ENCODE measurements around the gene ETS2. TPM values are rescaled to one million over a fixed set of nuclear protein-coding genes. Genes with fewer than 3 reads are reported as not detected.

Gene ETS2
- total RNA-seq, 4 donors from 2014 or later: 154 to 644 (median 289) TPM

DNA sequence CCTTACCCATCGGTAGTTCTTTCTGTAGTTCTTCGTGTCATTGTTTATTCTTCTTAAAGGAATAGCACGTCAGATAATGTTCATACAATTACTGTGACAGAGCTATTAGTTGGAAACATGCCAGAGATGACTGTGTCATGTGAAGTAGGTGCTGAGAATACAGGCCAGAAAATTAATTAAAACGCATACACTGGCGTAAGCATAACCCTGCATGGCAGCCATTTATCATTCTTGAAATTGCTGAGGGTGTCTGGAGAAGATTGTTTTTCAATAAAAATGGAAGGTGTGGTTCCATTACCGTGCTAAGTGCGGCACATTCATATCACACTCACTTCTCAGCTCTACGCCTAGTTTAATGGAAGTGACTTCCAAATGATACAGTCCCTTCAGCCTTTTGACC, 7.8 kb downstream of the ETS2 start:
- no peak for TF ChIP-seq POLR2A (IDR thresholded peaks at IDR 0.05)
- TF ChIP-seq, protein P1, sequence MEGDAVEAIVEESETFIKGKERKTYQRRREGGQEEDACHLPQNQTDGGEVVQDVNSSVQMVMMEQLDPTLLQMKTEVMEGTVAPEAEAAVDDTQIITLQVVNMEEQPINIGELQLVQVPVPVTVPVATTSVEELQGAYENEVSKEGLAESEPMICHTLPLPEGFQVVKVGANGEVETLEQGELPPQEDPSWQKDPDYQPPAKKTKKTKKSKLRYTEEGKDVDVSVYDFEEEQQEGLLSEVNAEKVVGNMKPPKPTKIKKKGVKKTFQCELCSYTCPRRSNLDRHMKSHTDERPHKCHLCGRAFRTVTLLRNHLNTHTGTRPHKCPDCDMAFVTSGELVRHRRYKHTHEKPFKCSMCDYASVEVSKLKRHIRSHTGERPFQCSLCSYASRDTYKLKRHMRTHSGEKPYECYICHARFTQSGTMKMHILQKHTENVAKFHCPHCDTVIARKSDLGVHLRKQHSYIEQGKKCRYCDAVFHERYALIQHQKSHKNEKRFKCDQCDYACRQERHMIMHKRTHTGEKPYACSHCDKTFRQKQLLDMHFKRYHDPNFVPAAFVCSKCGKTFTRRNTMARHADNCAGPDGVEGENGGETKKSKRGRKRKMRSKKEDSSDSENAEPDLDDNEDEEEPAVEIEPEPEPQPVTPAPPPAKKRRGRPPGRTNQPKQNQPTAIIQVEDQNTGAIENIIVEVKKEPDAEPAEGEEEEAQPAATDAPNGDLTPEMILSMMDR (IDR thresholded peaks at IDR 0.05): no peak
- 63 to 70% methylated on average over 8 of the region's 8 CpGs for WGBS, 2 donors
- no peak overlapping the region for H3K4me3 ChIP-seq (ENCODE audit: low read depth, poor library complexity, severe bottlenecking)
- intact Hi-C loops (cut with DNase I; ENCODE audit: low total_unique reads): no loop called here
- no peak for DNase-seq (ENCODE audit: low spot score in 2 of 2)

GRCh38 chr21:38814126-38815059, 8.7 kb downstream of the ETS2 start:
- no peak for DNase-seq (ENCODE audit: low spot score in 2 of 2)
- intact Hi-C loops (cut with DNase I; ENCODE audit: low total_unique reads): no loop called here
- no peak overlapping the region for H3K4me3 ChIP-seq (ENCODE audit: low read depth, poor library complexity, severe bottlenecking)
- no peak for TF ChIP-seq POLR2A (IDR thresholded peaks at IDR 0.05)
- TF ChIP-seq, protein P1 (IDR thresholded peaks at IDR 0.05): no peak
- 90 to 94% methylated on average over 16 of the region's 16 CpGs for WGBS, 2 donors

DNA sequence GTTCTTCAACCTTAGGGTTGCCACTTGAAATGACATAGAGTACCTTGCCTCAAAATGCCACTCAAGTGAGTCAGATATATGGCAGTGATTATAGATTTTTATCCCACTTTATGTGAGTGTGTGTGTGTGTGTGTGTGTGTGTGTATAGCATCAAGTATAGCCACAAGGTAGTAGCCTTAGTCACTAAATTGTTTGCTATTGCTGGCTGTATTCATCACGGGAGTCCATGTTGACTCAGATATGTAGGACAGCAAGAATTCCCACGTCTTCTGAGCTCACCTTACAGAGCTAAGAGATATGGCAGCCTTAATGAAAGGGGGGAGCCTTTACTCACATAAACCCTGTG, 9.3 kb downstream of the ETS2 start:
- WGBS, 2 donors: 85 to 92% methylated on average over 2 of the region's 2 CpGs
- no peak overlapping the region for H3K4me3 ChIP-seq (ENCODE audit: low read depth, poor library complexity, severe bottlenecking)
- no peak for DNase-seq (ENCODE audit: low spot score in 2 of 2)
- no peak for TF ChIP-seq POLR2A (IDR thresholded peaks at IDR 0.05)
- TF ChIP-seq, protein P1 (IDR thresholded peaks at IDR 0.05): no peak
- intact Hi-C loops (cut with DNase I; ENCODE audit: low total_unique reads): no loop called here

DNA sequence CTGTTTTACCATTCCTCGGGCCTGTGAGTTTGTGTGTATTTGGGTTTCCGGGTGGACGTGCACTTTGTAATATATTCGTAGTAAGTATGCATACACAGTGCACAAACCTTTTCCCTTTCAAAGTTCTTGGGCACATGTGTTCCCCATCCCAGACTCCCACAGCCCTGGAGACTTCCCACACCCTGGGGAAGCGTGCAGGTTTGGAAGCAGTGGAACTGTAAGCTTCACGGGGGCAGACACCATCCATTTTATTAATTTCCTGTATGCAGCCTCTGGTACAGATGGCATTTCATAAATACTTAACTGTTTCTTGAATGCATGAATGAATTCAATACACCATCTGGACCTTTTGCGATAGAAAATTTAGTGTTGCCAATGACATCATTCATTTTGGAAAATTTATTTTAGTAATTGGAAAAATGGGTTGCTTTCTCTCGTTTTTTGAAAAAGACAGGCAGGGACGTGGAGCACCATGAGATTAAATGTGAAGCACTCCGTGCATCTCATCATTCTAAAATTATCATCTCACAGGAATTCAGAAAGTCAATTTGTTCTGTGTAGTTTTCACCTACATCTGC, 10.8 kb downstream of the ETS2 start:
- intact Hi-C loops (cut with DNase I; ENCODE audit: low total_unique reads): no loop called here
- WGBS, 2 donors: 86 to 87% methylated on average over 10 of the region's 10 CpGs
- no peak overlapping the region for H3K4me3 ChIP-seq (ENCODE audit: low read depth, poor library complexity, severe bottlenecking)
- DNase-seq (ENCODE audit: low spot score in 2 of 2): no peak
- no peak for TF ChIP-seq POLR2A (IDR thresholded peaks at IDR 0.05)
- TF ChIP-seq, protein P1 (IDR thresholded peaks at IDR 0.05): no peak

GRCh38 chr21:38817371-38818324, 11.9 kb downstream of the ETS2 start:
- intact Hi-C loops (cut with DNase I; ENCODE audit: low total_unique reads): no loop called here
- 87 to 88% methylated on average over 14 of the region's 14 CpGs for WGBS, 2 donors
- DNase-seq (ENCODE audit: low spot score in 2 of 2): no peak
- H3K4me3 ChIP-seq (ENCODE audit: low read depth, poor library complexity, severe bottlenecking): no peak overlapping the region
- TF ChIP-seq, protein P1 (IDR thresholded peaks at IDR 0.05): no peak

Data from lower leg skin (tissue), 4 donors.